H1 (cell line): Measurements from ENCODE around the gene PLA2G4F. TPM values are rescaled to one million over a fixed set of nuclear protein-coding genes. Genes with fewer than 3 reads are reported as not detected.

ENCODE experiments used
- CTCF ChIA-PET: fragments of 300-600 bp; sonication (Branson Sonifier 250); formaldehyde crosslinking; loops from one replicate; lab custom pipeline; 2021; ENCODE audit not compliant: partially characterized antibody; lab: Charles Lee
- POLR2A ChIA-PET: fragments of 300-600 bp; sonication (Branson Sonifier 250); formaldehyde crosslinking; loops from one replicate; lab custom pipeline; 2021; ENCODE audit warnings: inconsistent platforms; ENCODE audit not compliant: partially characterized antibody; lab: Charles Lee
- DNase-seq, 2 experiments: peaks; one replicate each; pipeline versions ENCODE4 v3.0.0 to v3.0.0-alpha.2; 2010 to 2022; ENCODE audit warnings: low spot score in 2 of 2, low read depth in 1 of 2, mixed read lengths in 1 of 2
- FAIRE-seq: peaks from 2 replicates; lab custom pipeline; 2011; peaks lifted over from hg19 to GRCh38; lab: Jason Lieb, UNC
- H2AFZ ChIP-seq: 2 replicates; pipeline ENCODE4 v1.8.1; 2012; ENCODE audit warnings: low read length, inconsistent platforms
- H2AK5ac ChIP-seq: 2 replicates; pipeline ENCODE4 v1.6.1; 2013; ENCODE audit warnings: low read depth, low read length
- H2BK120ac ChIP-seq: replicated peaks from 2 replicates; pipeline ENCODE3; 2013; ENCODE audit warnings: low read depth, low read length, inconsistent platforms
- H2BK12ac ChIP-seq: 2 replicates; pipeline ENCODE4 v1.6.1; 2013; ENCODE audit warnings: low read depth, low read length
- H2BK15ac ChIP-seq: 2 replicates; pipeline ENCODE4 v1.6.1; 2013; ENCODE audit warnings: low read length
- H2BK20ac ChIP-seq: 2 replicates; pipeline ENCODE4 v1.6.1; 2013; ENCODE audit warnings: low read length
- H2BK5ac ChIP-seq: 2 replicates; pipeline ENCODE4 v1.6.1; 2013; ENCODE audit warnings: low read depth, low read length
- H3K14ac ChIP-seq: 2 replicates; pipeline ENCODE4 v1.6.1; 2013; ENCODE audit warnings: inconsistent platforms; ENCODE audit not compliant: insufficient read length
- H3K18ac ChIP-seq: 2 replicates; pipeline ENCODE4 v1.6.1; 2013; ENCODE audit warnings: low read length; ENCODE audit errors: extremely low read depth
- H3K23ac ChIP-seq: 2 replicates; pipeline ENCODE4 v1.6.1; 2013; ENCODE audit warnings: inconsistent platforms; ENCODE audit not compliant: insufficient read length
- H3K23me2 ChIP-seq: 2 replicates; pipeline ENCODE4 v1.6.1; 2013; ENCODE audit warnings: low read depth, low read length
- H3K27ac ChIP-seq: 2 replicates; pipeline ENCODE4 v1.6.1; 2011; ENCODE audit warnings: low read depth, low read length, inconsistent platforms
- H3K27me3 ChIP-seq, 4 experiments: replicated peaks in 1 of 4; 1 replicate in 1 of 4; 2 replicates in 3 of 4; pipeline versions ENCODE4 v1.6.1 to v1.8.1; 2011 to 2013; ENCODE audit warnings: low read length in 3 of 4, mild to moderate bottlenecking in 3 of 4, inconsistent platforms in 2 of 4, mixed read lengths in 2 of 4, moderate library complexity in 1 of 4; ENCODE audit not compliant: control insufficient read depth in 3 of 4, insufficient read depth in 3 of 4; ENCODE audit errors: extremely low read depth in 1 of 4
- H3K36me3 ChIP-seq, 4 experiments: 2 replicates each; pipeline versions ENCODE4 v1.6.1 to v1.8.1; 2011 to 2013; ENCODE audit warnings: mild to moderate bottlenecking in 4 of 4, low read length in 3 of 4, moderate library complexity in 2 of 4, control low read depth in 1 of 4, inconsistent platforms in 1 of 4; ENCODE audit not compliant: insufficient read depth in 4 of 4, control insufficient read depth in 2 of 4
- H3K4ac ChIP-seq: replicated peaks from 2 replicates; pipeline ENCODE3; 2013; ENCODE audit warnings: low read length, low read depth, mixed read lengths, inconsistent platforms; ENCODE audit not compliant: insufficient read length
- H3K4me1 ChIP-seq, 4 experiments: replicated peaks in 1 of 4; 1 replicate in 1 of 4; 2 replicates in 3 of 4; pipeline versions ENCODE4 v1.6.1 to v1.8.1; 2011 to 2013; ENCODE audit warnings: low read length in 3 of 4, inconsistent platforms in 2 of 4, mixed read lengths in 1 of 4; ENCODE audit not compliant: insufficient read depth in 4 of 4, control insufficient read depth in 3 of 4
- H3K4me2 ChIP-seq, 2 experiments: 2 replicates each; pipeline versions ENCODE4 v1.6.1 to v1.8.1; 2011 to 2013; ENCODE audit warnings: low read depth in 2 of 2, low read length in 2 of 2, control low read depth in 1 of 2, inconsistent platforms in 1 of 2, mild to moderate bottlenecking in 1 of 2; ENCODE audit not compliant: insufficient read depth in 1 of 2
- H3K4me3 ChIP-seq, 4 experiments: fragments of 200-600, 300-600 bp in 1 of 4; sonication (generic), shearing (Covaris generic), sonication (Bioruptor Twin) in 1 of 4; 2 replicates each; pipeline versions ENCODE4 v1.5.1 to v1.8.1; 2011 to 2016; ENCODE audit warnings: low read length in 4 of 4, low read depth in 3 of 4, control low read depth in 2 of 4, inconsistent platforms in 2 of 4, mild to moderate bottlenecking in 2 of 4, mixed read lengths in 1 of 4, moderate library complexity in 1 of 4; ENCODE audit not compliant: insufficient read depth in 2 of 4; ENCODE audit errors: extremely low read depth in 1 of 4
- H3K56ac ChIP-seq: replicated peaks from 2 replicates; pipeline ENCODE3; 2013; ENCODE audit warnings: low read depth, mild to moderate bottlenecking, mixed read lengths, low read length, inconsistent platforms; ENCODE audit not compliant: insufficient read length
- H3K79me1 ChIP-seq: 2 replicates; pipeline ENCODE4 v1.6.1; 2013; ENCODE audit warnings: low read depth, low read length, control low read depth
- H3K79me2 ChIP-seq, 2 experiments: 2 replicates each; pipeline versions ENCODE4 v1.6.1 to v1.8.1; 2012 to 2013; ENCODE audit warnings: low read length in 2 of 2, mild to moderate bottlenecking in 2 of 2, inconsistent platforms in 1 of 2; ENCODE audit not compliant: insufficient read depth in 2 of 2, control insufficient read depth in 1 of 2
- H3K9ac ChIP-seq, 4 experiments: replicated peaks in 1 of 4; 1 replicate in 1 of 4; 2 replicates in 3 of 4; pipeline versions ENCODE4 v1.6.1 to v1.8.1; 2011 to 2013; ENCODE audit warnings: low read depth in 3 of 4, low read length in 3 of 4, control low read depth in 2 of 4, mild to moderate bottlenecking in 2 of 4, moderate library complexity in 2 of 4, inconsistent platforms in 1 of 4; ENCODE audit errors: extremely low read depth in 1 of 4
- H3K9me3 ChIP-seq, 2 experiments: 2 replicates each; pipeline versions ENCODE4 v1.6.1 to v1.8.1; 2012 to 2013; ENCODE audit warnings: mild to moderate bottlenecking in 2 of 2, moderate library complexity in 2 of 2, control low read depth in 1 of 2, inconsistent platforms in 1 of 2, low read depth in 1 of 2, low read length in 1 of 2, mixed read lengths in 1 of 2; ENCODE audit not compliant: insufficient read depth in 2 of 2
- H4K20me1 ChIP-seq, 2 experiments: replicated peaks in 1 of 2; 2 replicates each; pipeline versions ENCODE3 to v1.8.1; 2011 to 2013; ENCODE audit warnings: inconsistent platforms in 2 of 2, low read length in 2 of 2, mild to moderate bottlenecking in 1 of 2; ENCODE audit not compliant: insufficient read depth in 2 of 2, control insufficient read depth in 1 of 2
- H4K5ac ChIP-seq: 2 replicates; pipeline ENCODE4 v1.6.1; 2013; ENCODE audit warnings: low read length, low read depth, mixed read lengths, inconsistent platforms; ENCODE audit not compliant: insufficient read length
- H4K8ac ChIP-seq: 2 replicates; pipeline ENCODE4 v1.8.0; 2013; ENCODE audit warnings: mild to moderate bottlenecking, moderate library complexity, low read length, inconsistent platforms; ENCODE audit not compliant: insufficient read depth; ENCODE audit errors: extremely low read depth
- H4K91ac ChIP-seq: replicated peaks from 2 replicates; pipeline ENCODE3; 2013; ENCODE audit warnings: low read length, mixed read lengths, inconsistent platforms; ENCODE audit not compliant: insufficient read length
- EP300 ChIP-seq, 2 experiments: IDR thresholded peaks; 1 replicate in 1 of 2; 2 replicates in 1 of 2; pipeline ENCODE4 v1.6.1; 2011 to 2012; ENCODE audit warnings: low read depth in 2 of 2, low read length in 2 of 2, mild to moderate bottlenecking in 2 of 2, borderline replicate concordance in 1 of 2, inconsistent platforms in 1 of 2, moderate library complexity in 1 of 2
- MAFK ChIP-seq: IDR thresholded peaks from 2 replicates; pipeline ENCODE4 v1.6.1; 2012; ENCODE audit warnings: low read depth, mild to moderate bottlenecking, improper control_type of control experiment, low read length
- SP1 ChIP-seq: IDR thresholded peaks from 2 replicates; pipeline ENCODE4 v1.6.1; 2011; ENCODE audit warnings: low read depth, low read length
- TCF12 ChIP-seq: IDR thresholded peaks from 2 replicates; pipeline ENCODE4 v1.6.1; 2011; ENCODE audit warnings: low read depth, mild to moderate bottlenecking, low read length
- WGBS, 2 experiments: shearing (Covaris generic) in 1 of 2; methylation state at CpG; one replicate each; pipeline versions ENCODE4 v1.1.6 to v1.1.7; 2013 to 2015; ENCODE audit warnings: low lambda C conversion rate in 2 of 2, mixed read lengths in 2 of 2, inconsistent platforms in 1 of 2, low coverage in 1 of 2, missing lambda C conversion rate in 1 of 2; ENCODE audit not compliant: insufficient replicate concordance in 2 of 2, insufficient coverage in 1 of 2, insufficient read length in 1 of 2; ENCODE audit errors: extremely low coverage in 1 of 2, missing lambda C conversion rate in 1 of 2; 5-methylcytosine and 5-hydroxymethylcytosine counted together
- polyA plus RNA-seq, 7 experiments: library from polyadenylated mRNA; depleted of rRNA in 3 of 7; stranded (reverse) in 5 of 7; unstranded in 2 of 7; fragments of >200 nt in 5 of 7; fragments of 200-250 nt in 2 of 7; gene quantifications; 1 replicate in 5 of 7; 2 replicates in 1 of 7; 4 replicates in 1 of 7; pipeline versions ENCODE4 v1.2.1 to v1.2.3, GENCODE V29; 2011 to 2013; ENCODE audit warnings: missing spikeins in 2 of 7, mixed read lengths in 2 of 7
- total RNA-seq: library from RNA; stranded (reverse); fragmentation: NEBNext Ultra II Directional; extraction: Animal tissue kit (Norgen Biotek cat#: 25700); gene quantifications from 2 replicates; pipeline ENCODE4 v1.2.1, GENCODE V29; 2021

PLA2G4F gene
- total and polyA plus RNA-seq, 2 of the 8 experiments (the other 6 are each of a cell fraction or from before 2014, with no cell fraction given) = not detected

DNA sequence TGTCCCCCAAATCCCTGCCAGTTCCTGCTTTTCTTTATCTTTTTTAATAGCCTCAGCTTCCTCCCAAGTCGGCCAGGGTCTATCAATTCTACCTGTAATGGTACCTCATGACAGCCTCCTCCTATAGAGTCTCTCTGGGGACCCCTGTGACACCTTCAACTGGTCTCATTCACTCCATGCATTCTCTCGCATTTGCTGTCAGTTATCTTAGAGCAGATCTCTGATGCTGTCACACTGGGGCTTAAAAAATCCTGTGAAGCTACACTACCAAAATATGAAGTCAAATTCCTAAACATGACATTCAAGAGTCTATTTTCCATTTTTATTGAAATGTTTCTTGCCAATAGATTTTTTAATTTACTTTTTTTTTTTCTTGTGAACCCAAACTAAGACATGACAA is 46.2 kb upstream of the PLA2G4F start:
- Histone ChIP-seq H3K18ac (no peak overlapping the region), H4K5ac (no peak overlapping the region), H2BK20ac (no peak overlapping the region), H3K79me1 (peaks cover 8% of the 10 kb centered on the region), H2BK120ac (no peak overlapping the region), H3K23ac (no peak overlapping the region), H3K14ac (no peak overlapping the region), H3K4me1 (peaks cover 0 to 6% (median 2%) of the 10 kb centered on the region in 4 experiments; a peak in 3 of 7 replicates), H3K56ac (no peak overlapping the region), H3K9ac (no peak overlapping the region), H3K4me2 (no peak overlapping the region), H3K27ac (no peak overlapping the region), H2AFZ (no peak overlapping the region), H4K8ac (no peak overlapping the region), H3K23me2 (0 out of 2 replicates have a peak, but pooled peaks cover 5% of the 10 kb centered on the region), H2AK5ac (no peak overlapping the region), H3K4ac (no peak overlapping the region), H2BK15ac (no peak overlapping the region), H2BK12ac (no peak overlapping the region), H4K20me1 (peaks cover 0 to 3% of the 10 kb centered on the region in 2 experiments), H3K9me3 (no peaks in the 10 kb centered on the region), H4K91ac (no peak overlapping the region), H3K27me3 (no peaks in the 10 kb centered on the region), H2BK5ac (no peak overlapping the region), H3K79me2 (peaks cover 0 to 16% of the 10 kb centered on the region in 2 experiments; a peak in 3 of 4 replicates), H3K4me3 (no peak overlapping the region), H3K36me3 (peaks cover 0 to 7% (median 0%) of the 10 kb centered on the region in 4 experiments; a peak in 2 of 8 replicates)
- 92% methylated on average over 2 of the region's 2 CpGs; no CpG with 5 or more reads in 1 of the 2 experiments for WGBS, 2 experiments
- no peak for FAIRE-seq
- TF ChIP-seq TCF12 (no peak), MAFK (no peak), SP1 (no peak), EP300 (IDR thresholded peaks at IDR 0.05; ENCODE audit: borderline replicate concordance in 1 of 2, low read depth in 2 of 2, low read length in 2 of 2) (no peak)
- ChIA-PET CTCF (no interaction called here), POLR2A (interaction anchor here (0.7 kb wide), 1 partner anchor 66 kb away, joined by 4 read pairs; no protein-coding TSS in a partner anchor)
- no peak for DNase-seq
